Heart left ventricle (tissue), 16 donors: ENCODE measurements around the gene GPRC5D. TPM values are rescaled to one million over a fixed set of nuclear protein-coding genes. Genes with fewer than 3 reads are reported as not detected.

ENCODE experiments used
- ATAC-seq, 4 donors: fragments of 200-7000 bp; cut with Tn5 transposase; one replicate each; pipeline ENCODE4 v1.9.1; 2020 to 2022; ENCODE audit warnings: moderate library complexity in 4 of 4, mild to moderate bottlenecking in 3 of 4, moderate number of reproducible peaks in 1 of 4
- DNase-seq, 5 donors: peaks; one replicate each; pipeline ENCODE4 v3.0.0-alpha.2; 2020
- H3K27ac ChIP-seq, 12 donors: fragments of 200-600 bp; sonication (generic) in 4 of 12; one replicate each; pipeline versions ENCODE4 v1.5.0 to v1.8.0; 2016 to 2022; ENCODE audit warnings: mild to moderate bottlenecking in 2 of 12
- H3K27me3 ChIP-seq, 9 donors: fragments of 200-600 bp; sonication (generic) in 2 of 9; one replicate each; pipeline versions ENCODE4 v1.5.1 to v1.8.0; 2016 to 2022; ENCODE audit warnings: mild to moderate bottlenecking in 3 of 9
- H3K36me3 ChIP-seq, 9 donors: fragments of 200-600 bp; sonication (generic) in 2 of 9; one replicate each; pipeline versions ENCODE4 v1.5.0 to v1.8.0; 2018 to 2022; ENCODE audit warnings: mild to moderate bottlenecking in 2 of 9
- H3K4me1 ChIP-seq, 12 donors: fragments of 200-600 bp; sonication (generic) in 4 of 12; one replicate each; pipeline versions ENCODE4 v1.5.0 to v1.8.0; 2016 to 2022; ENCODE audit warnings: mild to moderate bottlenecking in 3 of 12
- H3K4me3 ChIP-seq, 12 donors: fragments of 200-600 bp; sonication (generic) in 4 of 12; one replicate each; pipeline versions ENCODE4 v1.5.0 to v1.8.0; 2017 to 2022; ENCODE audit warnings: mild to moderate bottlenecking in 9 of 12, moderate library complexity in 4 of 12
- H3K9me3 ChIP-seq, 12 donors: fragments of 200-600 bp; sonication (generic) in 4 of 12; one replicate each; pipeline versions ENCODE4 v1.5.0 to v1.8.0; 2016 to 2022; ENCODE audit warnings: mild to moderate bottlenecking in 1 of 12
- POLR2A ChIP-seq, 2 donors: fragments of 450-650 bp; IDR thresholded peaks; one replicate each; pipeline ENCODE4 v1.6.1; 2017; ENCODE audit warnings: antibody characterized with exemption in 2 of 2, mild to moderate bottlenecking in 2 of 2, moderate library complexity in 2 of 2
- WGBS, 4 donors: extraction: QIAGEN DNeasy Blood & Tissue Kit in 2 of 4; methylation state at CpG; one replicate each; pipeline versions ENCODE4 v1.1.5 to v1.1.7; 2013 to 2018; 5-methylcytosine and 5-hydroxymethylcytosine counted together
- intact Hi-C, 10 donors: fragments of 100-400 bp; cut with DNase I; formaldehyde crosslinking; loops; one replicate each; pipeline versions ENCODE4 v1.11.1 to v1.14.2; 2022
- polyA plus RNA-seq, 2 donors: library from polyadenylated mRNA; stranded (reverse); fragments of 200-250 nt; gene quantifications; one replicate each; pipeline ENCODE4 v1.2.3, GENCODE V29; 2013
- total RNA-seq, 9 donors: library from RNA; depleted of rRNA in 2 of 9; stranded (reverse); fragments of >200 nt in 2 of 9; fragmentation: NEBNext Ultra II Directional in 3 of 9; extraction: Animal tissue kit (Norgen Biotek cat#: 25700) in 3 of 9; gene quantifications; one replicate each; pipeline versions ENCODE4 v1.1.0 to v1.2.4, GENCODE V29; 2016 to 2023
- TF ChIP-seq, protein P1 (sequence below), 12 donors: fragments of 200-600 bp; sonication (generic) in 4 of 12; IDR thresholded peaks; one replicate each; pipeline versions ENCODE4 v1.5.0 to v1.8.0; 2018 to 2022; ENCODE audit warnings: antibody characterized with exemption in 12 of 12, mild to moderate bottlenecking in 5 of 12
- donor health status: ischemic (EF 13 %, LVEDD 7.1; RV severe dilation, severe dysfunction).
- donor health status: healthy with polysubstance abuse.
- donor health status: DM: no; HTN: yes; CAD: no.
- donor health status: DM: no; HTN: no; CAD: no.
- donor health status: ischemic (EF 25% LVEDD 6.9; RV normal size, moderate dysfunction).
- donor health status: ischemic (EF 25% LVEDD 5.7; RV mildly dilated, moderate dysfunction).
- donor health status: healthy.
- donor health status: DM: yes; HTN: yes; CAD: no.
- donor health status: ischemic (EF 35%, LVEDD 5.7; RV mildly dilated, moderate dysfunction).
- donor health status: nonischemic (EF 11% LVEDD 7.7; RV severe dilation, severe dysfunction).
- donor health status: DM: yes; HTN: yes; CAD: no.
- donor health status: PGD.
- donor health status: ischemic (EF 29% LVEDD 5.4; RV normal size, mild dysfunction).
- donor health status: nonischemic (EF 23%, LVEDD 6.1; RV moderate dilation, normal function).

The GPRC5D gene
- total and polyA plus RNA-seq, 11 donors, result 0.11 TPM; not detected in 10

GRCh38 chr12:12912711-12913110 is 39.3 kb downstream of the GPRC5D start:
- Histone ChIP-seq H3K27ac (no peak overlapping the region), H3K36me3 (no peaks in the 10 kb centered on the region), H3K9me3 (no peaks in the 10 kb centered on the region), H3K4me3 (no peak overlapping the region), H3K4me1 (peaks cover 0 to 28% (median 13%) of the 10 kb centered on the region in 12 donors), H3K27me3 (no peaks in the 10 kb centered on the region)
- 91 to 98% (median 97%) methylated on average over 5 of the region's 5 CpGs for WGBS, 4 donors
- intact Hi-C loops, result loop anchor here in 5 of 10 donors (5.0 to 10.0 kb wide), 5 partner anchors 182 to 1252 kb away; no protein-coding TSS in a partner anchor
- DNase-seq, result no peak
- no peak for TF ChIP-seq POLR2A (IDR thresholded peaks at IDR 0.05)
- TF ChIP-seq, protein P1, sequence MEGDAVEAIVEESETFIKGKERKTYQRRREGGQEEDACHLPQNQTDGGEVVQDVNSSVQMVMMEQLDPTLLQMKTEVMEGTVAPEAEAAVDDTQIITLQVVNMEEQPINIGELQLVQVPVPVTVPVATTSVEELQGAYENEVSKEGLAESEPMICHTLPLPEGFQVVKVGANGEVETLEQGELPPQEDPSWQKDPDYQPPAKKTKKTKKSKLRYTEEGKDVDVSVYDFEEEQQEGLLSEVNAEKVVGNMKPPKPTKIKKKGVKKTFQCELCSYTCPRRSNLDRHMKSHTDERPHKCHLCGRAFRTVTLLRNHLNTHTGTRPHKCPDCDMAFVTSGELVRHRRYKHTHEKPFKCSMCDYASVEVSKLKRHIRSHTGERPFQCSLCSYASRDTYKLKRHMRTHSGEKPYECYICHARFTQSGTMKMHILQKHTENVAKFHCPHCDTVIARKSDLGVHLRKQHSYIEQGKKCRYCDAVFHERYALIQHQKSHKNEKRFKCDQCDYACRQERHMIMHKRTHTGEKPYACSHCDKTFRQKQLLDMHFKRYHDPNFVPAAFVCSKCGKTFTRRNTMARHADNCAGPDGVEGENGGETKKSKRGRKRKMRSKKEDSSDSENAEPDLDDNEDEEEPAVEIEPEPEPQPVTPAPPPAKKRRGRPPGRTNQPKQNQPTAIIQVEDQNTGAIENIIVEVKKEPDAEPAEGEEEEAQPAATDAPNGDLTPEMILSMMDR (IDR thresholded peaks at IDR 0.05), result no peak
- ATAC-seq, result no peak

DNA sequence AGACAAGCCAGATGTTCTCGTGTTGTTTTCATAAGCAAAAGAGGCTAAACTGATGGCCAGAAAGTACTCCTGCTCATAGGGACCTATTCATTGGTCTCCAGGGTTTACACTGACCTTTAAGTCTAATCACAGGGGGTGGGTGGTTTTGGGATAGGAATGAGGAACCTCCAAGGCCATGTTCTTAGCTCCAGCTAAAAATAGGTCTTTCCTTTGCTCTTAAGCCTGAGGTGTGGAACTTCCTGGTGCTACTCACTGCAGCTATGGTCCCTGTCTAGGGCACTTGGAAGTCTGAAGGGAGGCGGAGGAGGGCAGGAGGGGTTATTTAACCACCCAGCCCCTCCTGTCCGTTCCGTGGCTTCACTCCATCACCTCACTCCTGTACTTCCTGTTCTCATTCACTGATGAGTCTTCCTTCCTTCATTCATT is 42.0 kb downstream of the GPRC5D start:
- intact Hi-C loops, result loop anchor here in 5 of 10 donors (5.0 to 10.0 kb wide), 5 partner anchors 185 to 1255 kb away; no protein-coding TSS in a partner anchor
- WGBS, 4 donors, result 52 to 56% (median 56%) methylated on average over 4 of the region's 4 CpGs
- DNase-seq (no peak), ATAC-seq (peak in 3 of 4 donors; percentile 79 to 92 (median 90))
- TF ChIP-seq, protein P1 (IDR thresholded peaks at IDR 0.05), result no peak
- no peak for TF ChIP-seq POLR2A (IDR thresholded peaks at IDR 0.05)
- peaks cover 0 to 15% (median 7%) of the 10 kb centered on the region in 12 donors for H3K4me1 ChIP-seq
- H3K4me3 ChIP-seq, result no peak overlapping the region
- no peaks in the 10 kb centered on the region for H3K9me3 ChIP-seq
- H3K27ac ChIP-seq, result peak overlapping the region in 9 of 12 donors; percentile 1 to 60 (median 15)
- H3K36me3 ChIP-seq, result no peaks in the 10 kb centered on the region
- peaks cover 0 to 6% (median 0%) of the 10 kb centered on the region in 9 donors for H3K27me3 ChIP-seq

DNA sequence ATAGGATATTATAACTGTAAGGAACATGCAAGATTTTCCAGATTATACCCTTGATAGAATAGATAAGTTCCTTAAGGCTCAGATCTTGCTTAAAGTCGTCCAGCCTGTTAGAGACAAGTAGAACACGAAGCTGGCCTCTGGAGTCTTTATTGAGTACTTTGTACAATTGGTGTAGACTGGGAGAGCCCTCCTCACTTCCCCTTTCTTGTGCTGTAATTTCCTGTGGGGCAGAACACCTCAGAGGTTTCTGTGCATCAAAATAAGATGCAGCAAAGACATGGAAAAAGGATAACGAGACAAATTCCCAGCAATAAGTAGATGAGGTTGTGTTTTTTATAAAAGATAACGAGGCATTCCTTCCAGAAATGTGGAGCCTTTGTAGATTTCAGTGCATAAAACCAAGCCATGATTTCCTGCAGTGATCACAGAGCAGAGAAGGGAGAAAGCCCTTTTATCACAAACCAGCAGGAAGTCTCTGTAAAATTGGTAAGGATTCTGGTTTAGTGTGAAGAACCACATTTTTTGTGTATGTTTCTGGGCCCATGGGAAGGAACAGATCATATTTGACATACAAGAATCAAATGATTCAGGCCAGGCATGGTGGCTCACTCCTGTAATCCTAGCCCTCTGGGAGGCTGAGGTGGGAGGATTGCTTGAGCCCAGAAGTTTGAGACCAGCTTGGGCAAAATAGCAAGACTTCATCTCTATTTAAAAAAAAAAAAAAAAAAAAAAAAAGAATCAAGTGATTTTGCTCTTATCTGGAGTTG is 42.6 kb downstream of the GPRC5D start:
- TF ChIP-seq, protein P1 (IDR thresholded peaks at IDR 0.05), result no peak
- no peak for TF ChIP-seq POLR2A (IDR thresholded peaks at IDR 0.05)
- intact Hi-C loops, result no loop called here

GRCh38 chr12:12908711-12909110 is 43.3 kb downstream of the GPRC5D start:
- H3K27me3 ChIP-seq, result peaks cover 0 to 6% (median 0%) of the 10 kb centered on the region in 9 donors
- no peak for ATAC-seq
- H3K27ac ChIP-seq, result no peak overlapping the region
- DNase-seq, result no peak
- 95 to 97% (median 96%) methylated on average over 12 of the region's 12 CpGs for WGBS, 4 donors
- TF ChIP-seq, protein P1 (IDR thresholded peaks at IDR 0.05), result no peak
- TF ChIP-seq POLR2A (IDR thresholded peaks at IDR 0.05), result no peak
- intact Hi-C loops, result no loop called here
- peaks cover 0 to 15% (median 7%) of the 10 kb centered on the region in 12 donors for H3K4me1 ChIP-seq
- H3K36me3 ChIP-seq, result no peaks in the 10 kb centered on the region
- no peak overlapping the region for H3K4me3 ChIP-seq
- no peaks in the 10 kb centered on the region for H3K9me3 ChIP-seq

More for the DNA sequence above, 42.6 kb downstream of the GPRC5D start:
- WGBS, 4 donors, result 49 to 63% (median 56%) methylated on average over 4 of the region's 4 CpGs
- Histone ChIP-seq H3K4me1 (peaks cover 0 to 15% (median 7%) of the 10 kb centered on the region in 12 donors), H3K36me3 (no peaks in the 10 kb centered on the region), H3K4me3 (no peak overlapping the region), H3K9me3 (no peaks in the 10 kb centered on the region), H3K27ac (peak overlapping the region in 6 of 12 donors; percentile 2 to 60 (median 24)), H3K27me3 (peaks cover 0 to 6% (median 0%) of the 10 kb centered on the region in 9 donors)
- no peak for DNase-seq
- ATAC-seq, result peak in 1 of 4 donors; percentile 60
